H1 (cell line): ENCODE measurements around the gene PTPRD.

ENCODE experiments used
- RBBP5 ChIP-seq: IDR thresholded peaks from 2 replicates; pipeline ENCODE4 v1.7.1; 2012; ENCODE audit warnings: low read depth, mild to moderate bottlenecking, inconsistent platforms, low read length, moderate library complexity, borderline replicate concordance
- YY1 ChIP-seq: IDR thresholded peaks from 2 replicates; pipeline ENCODE4 v1.6.1; 2011; ENCODE audit warnings: low read depth, mild to moderate bottlenecking, low read length
- TF ChIP-seq, protein P1 (sequence below), 3 experiments: IDR thresholded peaks; 1 replicate in 2 of 3; 2 replicates in 1 of 3; pipeline versions ENCODE4 v1.5.1 to v1.6.1; 2011; ENCODE audit warnings: low read length in 3 of 3, mild to moderate bottlenecking in 3 of 3, inconsistent platforms in 2 of 3, low read depth in 1 of 3, moderate library complexity in 1 of 3; ENCODE audit not compliant: insufficient read depth in 1 of 3; ENCODE audit errors: control extremely low read depth in 1 of 3

DNA sequence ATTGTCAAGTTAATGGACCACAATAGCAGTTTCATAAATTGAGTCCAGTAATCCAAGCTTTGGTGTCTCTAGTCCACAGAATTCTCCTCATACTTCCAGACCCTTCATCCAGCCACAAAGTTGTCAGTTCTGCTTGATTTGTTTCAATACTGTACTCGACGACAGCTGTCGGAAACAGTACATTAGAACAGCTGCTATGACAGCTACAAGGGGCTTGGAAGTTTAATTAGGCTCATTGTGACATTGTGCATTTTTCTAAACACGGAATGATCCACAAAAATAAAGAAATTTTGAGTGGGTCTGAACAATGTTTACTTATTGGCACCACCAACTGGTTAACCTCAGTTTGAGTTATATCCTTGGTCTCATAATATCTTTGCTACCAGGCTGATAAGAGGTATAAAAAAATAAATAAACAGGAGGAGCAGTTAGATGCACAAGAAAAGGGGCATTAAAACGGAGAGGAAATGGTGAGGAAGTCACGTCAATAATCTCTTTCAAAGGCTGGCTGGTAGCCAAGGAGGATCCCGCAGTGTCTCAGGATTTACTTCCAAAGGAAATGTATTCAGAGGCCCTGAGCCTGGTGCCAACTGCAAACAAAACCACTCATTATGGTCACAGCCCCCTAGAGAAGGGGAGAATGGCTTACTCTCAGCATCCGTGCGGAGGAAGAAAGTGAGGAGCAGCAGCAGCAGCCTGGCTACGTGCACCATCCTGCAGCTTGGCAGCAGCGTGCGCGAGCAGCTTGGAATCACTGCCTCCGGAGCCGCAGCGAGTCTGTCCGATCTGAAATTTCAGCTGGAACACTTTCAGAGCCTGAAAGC is 1879.5 kb downstream of the PTPRD start:
- TF ChIP-seq RBBP5 (no peak), YY1 (0 out of 2 replicates have a peak, but pooled peaks have one; percentile 36)
- TF ChIP-seq, protein P1, sequence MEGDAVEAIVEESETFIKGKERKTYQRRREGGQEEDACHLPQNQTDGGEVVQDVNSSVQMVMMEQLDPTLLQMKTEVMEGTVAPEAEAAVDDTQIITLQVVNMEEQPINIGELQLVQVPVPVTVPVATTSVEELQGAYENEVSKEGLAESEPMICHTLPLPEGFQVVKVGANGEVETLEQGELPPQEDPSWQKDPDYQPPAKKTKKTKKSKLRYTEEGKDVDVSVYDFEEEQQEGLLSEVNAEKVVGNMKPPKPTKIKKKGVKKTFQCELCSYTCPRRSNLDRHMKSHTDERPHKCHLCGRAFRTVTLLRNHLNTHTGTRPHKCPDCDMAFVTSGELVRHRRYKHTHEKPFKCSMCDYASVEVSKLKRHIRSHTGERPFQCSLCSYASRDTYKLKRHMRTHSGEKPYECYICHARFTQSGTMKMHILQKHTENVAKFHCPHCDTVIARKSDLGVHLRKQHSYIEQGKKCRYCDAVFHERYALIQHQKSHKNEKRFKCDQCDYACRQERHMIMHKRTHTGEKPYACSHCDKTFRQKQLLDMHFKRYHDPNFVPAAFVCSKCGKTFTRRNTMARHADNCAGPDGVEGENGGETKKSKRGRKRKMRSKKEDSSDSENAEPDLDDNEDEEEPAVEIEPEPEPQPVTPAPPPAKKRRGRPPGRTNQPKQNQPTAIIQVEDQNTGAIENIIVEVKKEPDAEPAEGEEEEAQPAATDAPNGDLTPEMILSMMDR (IDR thresholded peaks at IDR 0.05; ENCODE audit: control extremely low read depth in 1 of 3, insufficient read depth in 1 of 3, low read depth in 1 of 3, low read length in 3 of 3) = no peak
